Measurements from ENCODE around the gene SPOCK2.

Gene SPOCK2

GRCh38 chr10:72069751-72070526, 18.4 kb downstream of the SPOCK2 start:
- DNase-seq: no peak

GRCh38 chr10:72068901-72069446, 19.4 kb downstream of the SPOCK2 start:
- DNase-seq: no peak

- DNase-seq: no peak
Measured at GRCh38 chr10:72068126-72068765, 20.1 kb downstream of the SPOCK2 start.

- no peak for DNase-seq
Measured at GRCh38 chr10:72067463-72068125, 20.8 kb downstream of the SPOCK2 start.

- DNase-seq: no peak
Measured at GRCh38 chr10:72066318-72067284, 21.8 kb downstream of the SPOCK2 start.

GRCh38 chr10:72065439-72066025, 22.8 kb downstream of the SPOCK2 start:
- DNase-seq: no peak

- no peak for DNase-seq
Measured at GRCh38 chr10:72063703-72064391, 24.5 kb downstream of the SPOCK2 start.

GRCh38 chr10:72062832-72063702, 25.3 kb downstream of the SPOCK2 start:
- DNase-seq: no peak

GRCh38 chr10:72062382-72062781, 26.0 kb downstream of the SPOCK2 start:
- no peak for DNase-seq

GRCh38 chr10:72061930-72062329, 26.4 kb downstream of the SPOCK2 start:
- no peak for DNase-seq

- no peak for DNase-seq
Measured at GRCh38 chr10:72061491-72061890, 26.9 kb downstream of the SPOCK2 start.

GRCh38 chr10:72059843-72060822, 28.2 kb downstream of the SPOCK2 start:
- no peak for DNase-seq

- no peak for DNase-seq
Measured at GRCh38 chr10:72058989-72059842, 29.1 kb downstream of the SPOCK2 start.

- DNase-seq: no peak
Measured at GRCh38 chr10:72058347-72058898, 29.9 kb downstream of the SPOCK2 start.

- no peak for DNase-seq
Measured at GRCh38 chr10:72056932-72057751, 31.2 kb downstream of the SPOCK2 start.

GRCh38 chr10:72056113-72056512, 32.2 kb downstream of the SPOCK2 start:
- no peak for DNase-seq

- no peak for DNase-seq
Measured at GRCh38 chr10:72053690-72054089, 34.7 kb downstream of the SPOCK2 start.
